Activated CD8-positive, alpha-beta memory T cell treated with anti-CD3 and anti-CD28 coated beads for 4 hours (primary cell): ENCODE measurements around the gene PBX2.
"Not testable (repeated sequence)": the region's sequence is repeated elsewhere in the genome, so short reads cannot be mapped to it uniquely, and the experiment has no call there.

ENCODE experiments used
- DNase-seq, 2 donors: peaks; one replicate each; pipeline ENCODE4 v3.0.0-alpha.2; 2020; ENCODE audit warnings: low read depth in 2 of 2

Gene PBX2

DNA sequence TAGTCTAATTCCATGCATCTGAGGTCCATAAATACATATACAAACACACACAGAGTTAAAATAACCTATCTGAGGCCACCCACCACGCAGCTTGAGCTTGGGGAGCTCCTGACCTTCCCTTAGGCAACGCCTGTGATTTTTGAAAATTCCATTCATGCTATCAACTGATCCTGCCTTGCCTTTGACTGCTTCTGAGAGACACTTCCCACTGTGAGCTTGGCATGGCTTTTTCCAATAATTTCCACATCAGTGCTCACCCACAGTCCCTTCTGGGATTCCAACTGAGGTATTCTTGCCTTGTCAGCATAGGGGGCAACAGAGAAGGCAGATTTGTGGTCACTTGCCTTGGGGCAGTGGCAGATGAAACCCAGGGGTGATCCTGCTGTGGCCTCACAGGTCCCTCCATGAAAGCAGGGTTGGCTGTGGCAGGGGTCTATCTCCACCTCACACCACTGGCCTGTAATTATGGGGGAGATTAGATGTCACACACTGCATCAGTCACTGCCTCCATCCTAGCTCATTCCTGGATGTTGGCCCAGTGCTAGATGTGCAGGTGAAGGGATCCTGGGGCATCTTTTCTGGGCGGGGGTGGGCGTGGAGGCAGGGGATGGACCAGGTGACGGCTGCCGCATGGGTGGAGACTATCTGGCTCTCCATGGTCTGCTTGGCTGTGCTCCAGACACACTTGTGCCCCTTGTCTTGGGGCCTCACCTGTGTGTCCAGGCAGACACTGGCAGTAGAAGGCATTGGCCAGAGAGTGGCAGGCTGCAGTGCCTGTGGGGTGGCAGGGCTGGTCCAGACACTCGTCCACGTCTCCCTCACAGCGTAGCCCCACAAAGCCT lies 13.6 kb upstream of the PBX2 start:
- no peak for DNase-seq

- no peak for DNase-seq
Measured at GRCh38 chr6:32202186-32202585, 12.2 kb upstream of the PBX2 start.

GRCh38 chr6:32200711-32201475 lies 10.9 kb upstream of the PBX2 start:
- no peak for DNase-seq

- no peak for DNase-seq
Measured at GRCh38 chr6:32198866-32199265, 8.9 kb upstream of the PBX2 start.

- DNase-seq, result no peak
Measured at GRCh38 chr6:32198345-32198696, 8.3 kb upstream of the PBX2 start.

- DNase-seq, result no peak
Measured at GRCh38 chr6:32196682-32197616, 6.9 kb upstream of the PBX2 start.

DNA sequence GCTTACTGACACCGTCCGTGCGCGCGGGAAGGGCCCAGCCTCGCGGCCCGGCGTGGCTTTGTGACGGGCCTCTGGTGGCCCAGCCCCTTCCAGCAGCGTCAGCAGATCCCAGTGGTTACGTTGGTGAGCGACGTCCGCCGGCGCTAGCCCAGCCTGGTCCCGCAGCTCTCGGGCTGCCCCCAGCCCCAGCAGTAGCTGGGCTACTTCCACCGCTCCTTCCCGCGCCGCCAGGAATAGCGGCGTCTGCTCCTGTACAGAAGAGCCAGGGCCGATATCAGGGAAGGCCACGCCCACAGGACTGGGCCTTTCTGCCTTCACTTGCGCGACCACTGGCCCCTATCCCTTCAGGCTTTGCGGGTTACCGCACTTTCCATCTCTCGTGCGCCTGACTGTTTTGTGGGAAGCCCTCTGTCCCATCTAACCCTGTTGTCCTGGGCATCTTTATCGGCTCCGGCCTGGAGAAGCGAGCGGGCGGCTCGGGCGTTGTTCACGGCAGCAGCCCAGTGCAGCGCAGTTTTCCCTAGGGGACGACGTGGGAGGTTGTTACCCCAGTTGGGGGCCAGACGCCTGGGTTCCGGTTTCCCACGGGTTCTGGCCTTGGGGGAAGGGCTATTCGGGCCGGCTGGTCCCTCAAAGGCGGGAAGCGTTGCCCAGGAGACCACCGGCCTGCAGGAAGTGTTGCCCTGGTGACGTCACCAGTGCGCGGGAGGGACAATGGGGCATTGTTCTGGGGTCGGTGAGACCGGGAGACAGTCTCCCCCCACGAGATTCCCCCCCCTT lies 6.1 kb upstream of the PBX2 start:
- DNase-seq, result peak in 1 of 2 donors; percentile 31

- DNase-seq, result peak; percentile 100
Measured at GRCh38 chr6:32195652-32195901, 5.6 kb upstream of the PBX2 start.

GRCh38 chr6:32194825-32195651 lies 5.0 kb upstream of the PBX2 start:
- DNase-seq, result no peak

GRCh38 chr6:32194388-32194787 lies 4.4 kb upstream of the PBX2 start:
- DNase-seq, result no peak

DNA sequence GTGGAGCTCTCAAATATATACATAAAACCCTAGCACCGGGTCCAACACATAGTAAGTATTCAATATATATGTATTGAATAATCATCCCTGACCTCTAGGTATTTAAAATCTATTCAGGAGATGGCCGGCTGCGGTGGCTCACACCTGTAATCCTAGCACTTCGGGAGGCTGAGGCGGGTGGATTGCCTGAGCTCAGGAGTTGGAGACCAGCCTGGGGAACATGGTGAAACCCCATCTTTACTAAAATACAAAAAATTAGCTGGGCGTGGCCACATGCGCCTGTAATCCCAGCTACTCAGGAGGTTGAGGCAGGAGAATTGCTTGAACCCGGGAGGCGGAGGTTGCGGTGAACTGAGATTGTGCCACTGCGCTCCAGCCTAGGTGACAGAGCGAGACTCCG lies 3.1 kb upstream of the PBX2 start:
- not testable (repeated sequence) for DNase-seq

DNA sequence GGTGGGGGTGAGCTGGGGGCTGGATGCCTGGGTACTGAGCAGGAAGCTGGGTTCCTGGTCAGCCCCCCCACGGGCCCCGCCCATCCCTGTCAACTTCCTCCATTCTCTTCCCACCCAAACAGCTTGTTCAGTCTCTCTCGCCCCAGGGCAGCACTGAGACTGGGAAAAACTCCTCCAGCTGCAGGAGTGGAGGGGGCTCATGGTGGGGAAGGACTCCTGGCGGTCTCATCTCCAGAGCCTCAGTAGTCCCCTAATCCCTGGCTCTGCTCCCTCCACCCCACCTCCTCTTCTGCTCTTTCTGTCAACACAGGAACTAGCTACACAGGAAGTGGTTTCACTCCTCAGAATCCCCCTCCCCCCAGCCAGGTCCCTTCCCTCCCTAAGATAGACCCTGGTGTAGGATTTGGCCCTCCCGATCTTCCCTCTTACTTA lies 2.6 kb upstream of the PBX2 start, which contains the start of gene GPSM3:
Gene GPSM3, minus strand, starts transcription at position 36 of the 432 bp plus-strand sequence. CDS start 130 bp downstream, outside the sequence.
- DNase-seq, result no peak

DNA sequence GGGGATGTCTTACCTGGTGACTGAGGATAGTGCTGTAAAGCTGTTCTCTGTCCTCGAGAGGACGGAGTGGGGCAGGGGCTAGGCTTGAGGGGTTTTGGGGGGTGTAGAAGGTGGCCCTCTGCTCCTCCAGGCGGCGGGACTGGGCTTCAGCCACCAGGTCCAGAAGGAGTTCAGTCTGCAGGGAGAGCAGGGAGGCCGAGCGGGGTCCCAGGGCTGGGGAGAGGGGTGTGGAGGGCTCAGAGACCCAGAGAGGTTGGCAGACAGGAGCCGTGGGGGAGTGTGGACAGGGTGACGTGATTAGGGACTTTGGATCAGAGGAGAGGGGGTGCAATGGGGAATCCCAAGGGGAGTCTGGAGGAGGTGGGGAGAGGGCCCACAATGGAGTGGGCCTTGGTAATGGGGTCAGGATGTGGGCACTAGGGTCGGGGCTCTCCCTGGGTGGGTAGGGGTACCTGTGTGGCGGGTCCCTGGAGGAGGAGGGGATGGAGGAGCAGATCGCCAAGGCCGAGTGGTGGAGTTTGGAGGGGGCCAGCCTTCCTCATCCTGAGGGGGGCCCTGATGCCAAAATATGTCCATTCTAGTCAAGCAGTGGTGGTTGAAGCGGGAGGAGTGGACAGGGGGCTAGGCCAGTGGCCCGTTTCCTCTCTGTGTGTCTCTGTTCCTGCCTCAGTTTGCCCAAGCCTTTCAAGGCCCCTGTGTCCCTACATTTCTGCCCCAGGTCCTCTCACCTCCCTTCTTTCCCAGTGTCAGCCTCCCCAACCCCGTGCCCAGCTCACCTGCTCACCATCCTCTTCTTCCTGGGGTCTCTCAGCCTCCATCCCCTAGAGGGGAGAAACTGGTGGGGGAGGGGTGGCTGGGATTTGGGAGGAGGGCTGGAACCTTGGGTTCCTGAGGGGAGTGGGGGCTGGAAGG lies 1.9 kb upstream of the PBX2 start:
- DNase-seq, result no peak

DNA sequence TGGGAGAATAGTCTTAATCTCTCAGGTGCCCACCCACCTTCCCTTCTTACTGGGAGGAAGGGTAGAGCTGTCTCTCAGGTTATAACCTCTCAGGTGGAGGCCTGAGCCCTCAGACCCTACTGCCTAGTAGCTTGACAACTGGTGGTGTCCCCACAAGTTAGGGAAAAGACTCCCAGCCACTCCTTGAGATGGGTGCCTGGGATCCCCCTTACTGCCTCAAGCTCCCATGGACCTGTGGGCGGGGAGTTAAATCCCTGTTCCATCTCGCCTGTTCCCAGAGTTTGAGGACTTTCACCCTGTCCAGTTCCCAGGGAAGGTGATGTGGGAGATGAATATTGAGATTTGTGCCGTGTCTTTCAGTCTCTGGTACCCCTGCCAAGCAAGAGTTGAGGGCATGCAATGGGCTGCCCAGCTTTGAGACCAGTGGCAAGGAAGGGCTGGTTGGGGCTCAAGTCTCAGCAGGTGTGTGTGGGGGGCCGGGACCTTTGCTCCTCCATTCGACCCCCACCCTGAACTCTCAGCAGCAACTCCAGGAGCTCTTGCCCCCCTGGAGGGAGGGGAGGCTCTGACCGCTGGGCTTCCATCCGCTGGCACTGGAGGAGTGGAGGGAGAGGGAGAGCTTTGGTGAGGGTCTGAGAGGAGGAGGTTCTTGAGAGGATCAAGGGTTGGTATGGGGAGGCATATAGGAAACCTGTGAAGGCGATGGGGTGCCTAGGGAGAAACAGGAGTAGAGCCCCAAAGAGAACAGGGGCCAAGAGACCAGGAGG lies 1.1 kb upstream of the PBX2 start:
- DNase-seq, result no peak

DNA sequence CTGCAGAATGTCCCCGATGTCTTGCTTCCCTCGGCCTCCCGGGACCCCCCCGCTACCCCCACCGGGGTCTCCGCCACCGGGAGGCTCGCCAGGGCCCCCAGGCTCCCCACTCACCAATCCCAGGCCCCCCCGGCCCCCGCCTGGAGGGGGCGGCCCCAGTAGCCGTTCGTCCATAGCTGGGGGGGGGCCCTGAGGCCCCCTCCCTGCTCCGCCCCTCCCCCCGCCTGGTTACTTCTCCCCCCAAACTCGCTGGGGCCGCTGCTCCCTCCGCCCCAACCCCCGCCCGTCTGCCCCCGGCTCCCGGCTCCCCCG lies 304 bp downstream of the PBX2 start:
- DNase-seq, result no peak

DNA sequence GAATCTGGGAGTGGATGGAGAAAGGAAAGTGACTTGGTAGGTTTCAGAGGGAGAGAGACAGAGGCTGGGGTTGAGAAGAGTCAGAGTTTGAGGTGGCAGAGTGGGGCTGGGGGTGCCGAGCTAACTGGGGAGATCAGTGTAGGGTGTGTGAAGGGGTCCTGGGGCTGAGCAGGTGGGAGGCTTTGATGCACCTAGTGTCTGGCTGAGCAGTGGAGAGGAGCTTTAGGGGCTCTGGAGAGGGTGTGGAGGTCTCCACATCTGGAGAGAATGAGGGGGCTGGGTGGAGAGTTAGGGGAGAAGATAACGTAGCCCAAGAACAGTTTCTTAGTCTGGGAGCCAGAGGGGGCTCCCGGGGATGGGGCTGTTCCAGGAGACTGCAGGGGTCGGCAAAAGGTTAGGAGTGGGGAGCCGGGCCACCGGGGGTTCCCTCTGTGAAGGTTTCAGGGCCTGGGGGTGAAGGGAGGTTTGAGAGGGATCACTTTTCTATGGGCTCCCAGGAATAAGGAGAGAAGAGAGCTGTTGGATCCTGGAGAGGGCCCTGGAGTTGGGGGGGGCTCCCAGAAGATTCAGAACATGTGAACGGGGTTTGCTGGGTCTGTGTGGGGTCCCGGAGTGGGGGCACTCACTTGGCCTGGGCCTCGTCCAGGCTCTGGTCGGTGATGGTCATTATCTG lies 797 bp downstream of the PBX2 start:
- no peak for DNase-seq

- no peak for DNase-seq
Measured at GRCh38 chr6:32188381-32189068, 1.5 kb downstream of the PBX2 start.
